GM21526 (cell line): ENCODE results near the gene CBLB.

ENCODE experiments used
- ATAC-seq: cut with Tn5 transposase; IDR thresholded peaks from one replicate; pipeline ENCODE4 v1.9.1; 2021; ENCODE audit warnings: moderate library complexity; ENCODE audit not compliant: unreplicated experiment, low FRiP score

CBLB gene

GRCh38 chr3:105847865-105848264 is 20.9 kb downstream of the CBLB start:
- no peak for ATAC-seq

DNA sequence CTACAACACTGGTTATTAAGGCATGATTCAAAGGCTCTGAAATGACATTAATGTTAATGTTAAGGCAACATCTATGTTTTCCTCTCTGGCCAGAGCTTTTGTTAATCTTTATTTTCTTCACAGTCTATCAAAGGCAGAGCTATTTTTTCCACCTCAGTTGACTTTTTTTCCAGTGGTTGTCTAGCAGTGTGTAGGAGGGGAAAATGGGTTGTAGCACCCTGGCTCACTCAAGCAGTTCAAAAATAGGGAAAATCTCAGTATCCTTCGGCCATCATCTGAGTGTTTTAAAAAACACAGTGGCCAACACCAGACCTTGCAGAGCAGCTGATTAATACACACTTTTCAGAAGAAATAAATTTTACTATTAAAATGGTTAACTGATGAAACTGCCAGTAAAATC is 21.4 kb downstream of the CBLB start:
- no peak for ATAC-seq

DNA sequence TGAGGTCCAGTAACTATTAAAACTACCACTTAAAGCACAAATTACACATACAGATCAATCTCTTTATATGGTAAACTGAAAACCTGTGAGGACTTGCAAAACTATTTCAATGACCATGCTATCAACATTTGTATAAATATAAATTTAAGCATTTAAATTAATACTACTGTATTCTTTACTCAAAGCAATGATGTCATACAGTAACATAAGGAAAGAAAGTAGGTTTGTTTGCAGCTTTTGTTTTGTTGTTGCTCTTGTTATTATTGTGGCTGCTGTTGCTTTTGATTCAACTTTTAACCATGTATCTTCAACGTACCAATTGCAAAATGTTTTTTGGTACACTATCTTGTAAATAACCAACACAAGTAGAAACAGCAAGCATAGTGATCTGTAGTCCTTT is 22.0 kb downstream of the CBLB start:
- ATAC-seq, result no peak

DNA sequence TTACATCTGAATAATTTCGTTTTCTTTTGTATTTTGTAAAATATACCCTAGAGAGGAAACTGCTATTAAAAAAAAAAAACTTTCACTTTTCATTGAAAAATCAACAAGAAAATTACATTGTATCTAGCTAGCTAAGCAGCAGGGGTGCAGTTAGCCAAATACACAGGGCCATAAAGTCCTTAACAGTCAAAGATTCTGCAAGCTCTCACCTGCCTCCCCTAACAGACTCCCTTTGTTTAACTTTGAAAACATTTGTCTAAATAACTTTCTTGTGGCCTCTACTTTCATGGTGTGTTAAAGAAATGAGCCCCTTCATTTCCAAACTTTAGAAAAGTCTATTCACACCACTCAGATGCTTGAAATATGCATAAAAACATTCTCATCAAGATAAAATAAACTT is 23.3 kb downstream of the CBLB start:
- ATAC-seq, result no peak

- no peak for ATAC-seq
Observed at GRCh38 chr3:105844704-105845103, 24.1 kb downstream of the CBLB start.

DNA sequence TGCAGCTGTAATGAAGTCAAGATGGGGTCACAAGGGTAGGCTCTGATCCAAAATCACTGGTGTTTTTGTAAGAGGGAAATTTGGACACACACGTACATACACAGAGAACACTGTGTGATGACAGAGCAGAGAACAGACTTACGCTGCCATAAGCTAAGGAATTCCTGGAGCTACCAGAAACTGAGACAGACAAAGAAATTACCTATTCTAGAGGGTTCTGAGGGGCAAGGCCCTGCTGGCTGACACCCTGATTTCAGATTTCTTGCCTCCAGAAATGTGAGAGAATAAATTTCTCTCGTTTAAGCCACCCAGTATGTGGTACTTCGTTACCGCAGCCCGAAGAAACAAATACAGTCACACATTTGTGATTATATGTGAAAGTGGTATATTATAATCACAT is 24.8 kb downstream of the CBLB start:
- no peak for ATAC-seq

GRCh38 chr3:105842943-105843342 is 25.9 kb downstream of the CBLB start:
- ATAC-seq, result no peak

- no peak for ATAC-seq
Observed at GRCh38 chr3:105842449-105842848, 26.4 kb downstream of the CBLB start.

GRCh38 chr3:105837947-105838346 is 30.9 kb downstream of the CBLB start:
- ATAC-seq, result no peak

DNA sequence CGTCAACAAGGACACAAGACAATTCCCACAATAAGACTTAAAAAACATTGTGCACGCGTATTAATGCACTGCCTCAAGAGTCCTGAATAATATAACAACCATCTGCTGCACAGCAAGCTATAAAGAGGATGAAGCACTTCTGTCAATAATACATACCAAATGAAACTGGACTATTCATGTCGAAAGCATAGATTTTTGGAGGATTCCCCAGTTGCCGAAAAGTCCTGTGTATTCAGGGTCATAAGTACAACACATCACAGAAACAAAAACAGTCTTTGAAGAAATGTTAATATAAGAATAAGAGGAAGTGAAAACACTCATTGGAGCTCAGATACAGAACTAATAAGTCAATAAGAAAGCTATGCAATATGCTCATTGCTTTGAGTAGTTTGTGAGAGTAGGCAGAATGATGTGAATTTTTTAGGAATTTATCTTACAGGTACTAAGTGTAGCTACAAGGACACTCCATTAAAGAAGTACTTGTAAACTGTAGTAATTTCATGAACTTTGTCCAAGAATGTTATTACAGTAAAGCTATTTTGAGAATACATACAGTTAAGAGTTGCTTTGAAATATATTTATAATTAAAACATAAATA is 31.6 kb downstream of the CBLB start:
- peak; percentile 90 for ATAC-seq

- ATAC-seq, result peak; percentile 56
Observed at GRCh38 chr3:105836533-105836932, 32.3 kb downstream of the CBLB start.

DNA sequence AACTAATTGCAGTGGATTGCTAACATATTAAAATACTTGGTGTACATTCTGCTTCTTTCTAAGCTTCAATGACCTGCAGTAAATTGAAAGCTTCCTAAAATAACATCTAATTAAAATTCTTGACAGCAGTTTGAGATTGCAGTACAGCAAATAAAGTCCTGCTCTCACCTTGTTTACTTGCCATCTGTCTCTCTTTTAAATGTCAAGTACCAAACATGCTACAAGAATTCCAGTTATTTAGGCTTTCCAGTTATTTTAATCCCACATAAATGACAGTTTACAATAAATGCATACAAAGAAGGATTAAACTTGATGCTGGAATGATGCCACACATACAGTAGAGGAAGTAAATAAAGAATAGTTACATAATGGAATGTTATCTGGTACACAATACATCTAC is 33.2 kb downstream of the CBLB start:
- ATAC-seq, result no peak

DNA sequence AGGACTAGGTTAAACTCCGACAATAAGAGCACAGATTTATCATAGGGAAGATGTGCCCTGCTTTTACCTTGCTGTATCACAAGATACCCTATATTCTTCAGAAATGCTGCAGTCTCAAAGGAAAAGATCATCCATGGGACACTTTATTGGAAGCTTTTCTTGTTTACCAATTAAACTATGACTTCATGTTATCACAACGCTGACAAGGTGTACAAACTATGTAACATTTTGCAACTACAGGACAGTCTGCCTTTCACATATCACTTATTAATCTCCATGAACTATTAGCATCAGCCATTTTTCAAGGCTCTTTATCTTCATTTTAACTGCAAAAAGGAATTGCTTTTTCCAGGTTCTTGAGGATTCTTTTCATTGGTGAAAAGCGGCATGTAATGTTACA is 34.0 kb downstream of the CBLB start:
- ATAC-seq, result no peak

GRCh38 chr3:105832644-105833043 is 36.2 kb downstream of the CBLB start:
- no peak for ATAC-seq

GRCh38 chr3:105830836-105831235 is 38.0 kb downstream of the CBLB start:
- no peak for ATAC-seq

DNA sequence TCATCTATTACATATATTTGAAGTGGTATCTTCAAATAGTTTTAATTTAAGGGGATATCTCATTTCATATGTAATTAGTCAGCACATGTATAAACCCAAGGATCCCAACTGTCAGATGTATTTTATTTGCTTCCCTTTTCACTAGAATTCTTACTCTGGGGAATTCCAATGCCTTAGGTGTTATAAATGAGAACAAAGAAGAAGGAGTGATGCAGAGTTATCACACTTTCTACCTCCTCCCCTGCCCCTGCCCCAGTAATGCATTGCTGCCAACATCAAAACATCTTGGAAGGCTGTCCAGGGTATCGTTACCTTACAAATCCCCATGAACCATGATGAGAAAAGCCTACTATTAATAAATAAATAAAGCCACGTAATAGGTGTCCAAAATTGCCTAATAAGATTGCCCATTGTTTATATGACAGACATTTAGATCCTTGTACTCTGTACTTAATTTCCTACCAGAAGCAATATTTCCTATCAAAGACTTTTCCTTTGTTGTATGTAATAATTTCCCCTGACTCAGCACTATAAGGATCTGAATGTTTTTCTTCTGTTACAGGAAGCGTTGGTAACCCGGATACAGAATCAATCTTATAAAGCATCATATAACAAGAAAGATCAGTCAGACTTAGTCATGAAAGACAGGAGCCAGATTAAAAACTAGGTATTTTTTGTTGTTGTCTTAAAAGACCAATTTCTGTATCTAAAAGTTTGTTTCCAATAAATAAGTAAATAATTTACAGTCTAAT is 38.8 kb downstream of the CBLB start:
- ATAC-seq, result no peak

DNA sequence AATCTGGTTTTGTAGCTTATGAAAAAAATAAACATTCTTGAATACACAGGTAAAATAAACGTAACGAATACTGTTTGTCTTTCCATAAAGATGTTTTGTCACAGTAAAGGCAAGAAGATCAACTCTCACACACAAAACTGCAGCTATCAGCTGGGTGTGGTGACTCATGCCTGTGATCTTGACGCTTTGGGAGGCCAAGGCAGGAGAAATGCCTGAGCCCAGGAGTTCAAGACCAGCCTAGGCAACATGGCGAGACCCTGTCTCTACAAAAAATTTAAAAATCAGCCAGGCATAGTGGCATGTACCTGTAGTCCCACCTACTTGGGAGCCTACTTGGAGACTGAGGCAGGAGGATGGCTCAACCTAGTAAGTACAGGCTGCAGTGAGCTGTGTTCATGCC is 39.6 kb downstream of the CBLB start:
- ATAC-seq, result no peak

- no peak for ATAC-seq
Observed at GRCh38 chr3:105828703-105829102, 40.1 kb downstream of the CBLB start.

DNA sequence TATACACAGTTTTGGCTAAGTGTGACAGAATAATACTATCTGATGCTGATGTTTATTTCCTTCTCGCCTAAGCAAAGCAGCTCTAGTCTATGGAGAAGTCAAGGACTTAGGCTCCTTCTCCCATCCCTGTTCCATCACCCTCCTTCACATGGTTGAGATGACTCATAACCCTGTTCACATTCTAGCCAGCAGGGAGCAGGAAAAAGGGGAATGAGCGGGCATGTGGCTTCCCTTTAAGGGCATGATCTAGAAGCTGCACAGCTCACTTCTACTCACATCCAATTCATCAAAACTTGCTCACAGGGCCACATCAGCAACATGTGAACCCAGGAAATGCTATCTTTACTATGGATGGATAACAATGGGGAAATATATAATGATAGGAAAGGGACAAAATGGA is 40.9 kb downstream of the CBLB start:
- no peak for ATAC-seq

- ATAC-seq, result peak; percentile 35
Observed at GRCh38 chr3:105826778-105827634, 41.8 kb downstream of the CBLB start.

GRCh38 chr3:105824129-105824528 is 44.7 kb downstream of the CBLB start:
- ATAC-seq, result no peak
